Measurements from ENCODE around the gene PLXNA4. TPM values are rescaled to one million over a fixed set of nuclear protein-coding genes. Genes with fewer than 3 reads are reported as not detected.
"Not testable (repeated sequence)": the region's sequence is repeated elsewhere in the genome, so short reads cannot be mapped to it uniquely, and the experiment has no call there.

PLXNA4 gene
- total RNA-seq, 2 experiments from 2014 or later, result 0.12 to 0.29 TPM

GRCh38 chr7:132604121-132604520 is 27.9 kb upstream of the PLXNA4 start:
- H3K27ac Mint-ChIP-seq, result no peak overlapping the region
- H3K9me3 Mint-ChIP-seq, result no peaks in the 10 kb centered on the region
- no peaks in the 10 kb centered on the region for H3K4me1 Mint-ChIP-seq
- no peaks in the 10 kb centered on the region for H3K27me3 Mint-ChIP-seq
- H3K4me3 Mint-ChIP-seq, result no peak overlapping the region
- no peaks in the 10 kb centered on the region for H3K36me3 Mint-ChIP-seq
- DNase-seq, result no peak

GRCh38 chr7:132603220-132603833 is 27.1 kb upstream of the PLXNA4 start:
- Mint-ChIP-seq H3K4me3 (no peak overlapping the region), H3K27ac (no peak overlapping the region), H3K9me3 (no peaks in the 10 kb centered on the region), H3K27me3 (no peaks in the 10 kb centered on the region), H3K36me3 (no peaks in the 10 kb centered on the region), H3K4me1 (no peaks in the 10 kb centered on the region)
- no peak for DNase-seq

GRCh38 chr7:132601783-132602182 is 25.5 kb upstream of the PLXNA4 start:
- Mint-ChIP-seq H3K36me3 (no peaks in the 10 kb centered on the region), H3K27ac (no peak overlapping the region), H3K4me3 (no peak overlapping the region), H3K4me1 (no peaks in the 10 kb centered on the region), H3K27me3 (no peaks in the 10 kb centered on the region), H3K9me3 (no peaks in the 10 kb centered on the region)
- no peak for DNase-seq

GRCh38 chr7:132596588-132596987 is 20.3 kb upstream of the PLXNA4 start:
- no peaks in the 10 kb centered on the region for H3K9me3 Mint-ChIP-seq
- no peak overlapping the region for H3K27ac Mint-ChIP-seq
- H3K4me1 Mint-ChIP-seq, result no peaks in the 10 kb centered on the region
- no peak overlapping the region for H3K4me3 Mint-ChIP-seq
- no peak for DNase-seq
- no peaks in the 10 kb centered on the region for H3K27me3 Mint-ChIP-seq
- no peaks in the 10 kb centered on the region for H3K36me3 Mint-ChIP-seq

- not testable (repeated sequence) for H3K27me3 Mint-ChIP-seq, H3K36me3 Mint-ChIP-seq, DNase-seq, H3K4me3 Mint-ChIP-seq, H3K9me3 Mint-ChIP-seq, H3K27ac Mint-ChIP-seq, H3K4me1 Mint-ChIP-seq
Measured at GRCh38 chr7:132594741-132595140, 18.5 kb upstream of the PLXNA4 start.

GRCh38 chr7:132592936-132593335 is 16.7 kb upstream of the PLXNA4 start:
- Mint-ChIP-seq H3K27me3 (no peaks in the 10 kb centered on the region), H3K4me3 (no peak overlapping the region), H3K9me3 (no peaks in the 10 kb centered on the region), H3K4me1 (no peaks in the 10 kb centered on the region), H3K36me3 (no peaks in the 10 kb centered on the region), H3K27ac (no peak overlapping the region)
- DNase-seq, result no peak

GRCh38 chr7:132592231-132592920 is 16.1 kb upstream of the PLXNA4 start:
- Mint-ChIP-seq H3K4me1 (no peaks in the 10 kb centered on the region), H3K27me3 (no peaks in the 10 kb centered on the region), H3K4me3 (no peak overlapping the region), H3K27ac (no peak overlapping the region), H3K9me3 (no peaks in the 10 kb centered on the region), H3K36me3 (no peaks in the 10 kb centered on the region)
- DNase-seq, result no peak

GRCh38 chr7:132590162-132590561 is 13.9 kb upstream of the PLXNA4 start:
- no peak for DNase-seq
- Mint-ChIP-seq H3K27me3 (no peaks in the 10 kb centered on the region), H3K27ac (no peak overlapping the region), H3K4me3 (no peak overlapping the region), H3K36me3 (no peaks in the 10 kb centered on the region), H3K4me1 (no peaks in the 10 kb centered on the region), H3K9me3 (no peaks in the 10 kb centered on the region)

GRCh38 chr7:132588596-132588995 is 12.3 kb upstream of the PLXNA4 start:
- H3K36me3 Mint-ChIP-seq, result no peaks in the 10 kb centered on the region

GRCh38 chr7:132584796-132585494 is 8.7 kb upstream of the PLXNA4 start:
- no peak overlapping the region for H3K27ac Mint-ChIP-seq
- H3K9me3 Mint-ChIP-seq, result no peaks in the 10 kb centered on the region
- peaks cover 4% of the 10 kb centered on the region for H3K27me3 Mint-ChIP-seq
- DNase-seq, result no peak
- peaks cover 5% of the 10 kb centered on the region for H3K4me1 Mint-ChIP-seq
- H3K36me3 Mint-ChIP-seq, result no peaks in the 10 kb centered on the region
- H3K4me3 Mint-ChIP-seq, result no peak overlapping the region

More at GRCh38 chr7:132588596-132588995, 12.3 kb upstream of the PLXNA4 start:
- Mint-ChIP-seq H3K9me3 (no peaks in the 10 kb centered on the region), H3K27ac (no peak overlapping the region), H3K27me3 (no peaks in the 10 kb centered on the region), H3K4me1 (peaks cover 2% of the 10 kb centered on the region), H3K4me3 (no peak overlapping the region)
- DNase-seq, result no peak

- Mint-ChIP-seq H3K27ac (no peak overlapping the region), H3K4me1 (peaks cover 5% of the 10 kb centered on the region), H3K9me3 (no peaks in the 10 kb centered on the region), H3K36me3 (no peaks in the 10 kb centered on the region), H3K27me3 (peaks cover 30% of the 10 kb centered on the region), H3K4me3 (no peak overlapping the region)
- DNase-seq, result no peak
Measured at GRCh38 chr7:132581431-132581830, 5.2 kb upstream of the PLXNA4 start.

- Mint-ChIP-seq H3K36me3 (no peaks in the 10 kb centered on the region), H3K27ac (no peak overlapping the region), H3K4me1 (peaks cover 7% of the 10 kb centered on the region), H3K27me3 (peaks cover 36% of the 10 kb centered on the region), H3K4me3 (no peak overlapping the region), H3K9me3 (no peaks in the 10 kb centered on the region)
- peak; percentile 63 for DNase-seq
Measured at GRCh38 chr7:132580717-132581285, 4.5 kb upstream of the PLXNA4 start.

- no peaks in the 10 kb centered on the region for H3K36me3 Mint-ChIP-seq
- no peaks in the 10 kb centered on the region for H3K9me3 Mint-ChIP-seq
- H3K27me3 Mint-ChIP-seq, result peaks cover 41% of the 10 kb centered on the region
- no peak for DNase-seq
- no peak overlapping the region for H3K27ac Mint-ChIP-seq
- H3K4me1 Mint-ChIP-seq, result peaks cover 10% of the 10 kb centered on the region
- no peak overlapping the region for H3K4me3 Mint-ChIP-seq
Measured at GRCh38 chr7:132580277-132580676, 4.0 kb upstream of the PLXNA4 start.

GRCh38 chr7:132579260-132579899 is 3.1 kb upstream of the PLXNA4 start:
- Mint-ChIP-seq H3K4me3 (no peak overlapping the region), H3K9me3 (no peaks in the 10 kb centered on the region), H3K27ac (no peak overlapping the region), H3K27me3 (peaks cover 50% of the 10 kb centered on the region), H3K36me3 (no peaks in the 10 kb centered on the region), H3K4me1 (peaks cover 8% of the 10 kb centered on the region)
- no peak for DNase-seq

- DNase-seq, result no peak
- Mint-ChIP-seq H3K36me3 (no peaks in the 10 kb centered on the region), H3K4me1 (peaks cover 10% of the 10 kb centered on the region), H3K27ac (no peak overlapping the region), H3K4me3 (no peak overlapping the region), H3K27me3 (peaks cover 56% of the 10 kb centered on the region), H3K9me3 (no peaks in the 10 kb centered on the region)
Measured at GRCh38 chr7:132578826-132579225, 2.6 kb upstream of the PLXNA4 start.
